Neural cell (in vitro differentiated cells): ENCODE measurements around the gene LPCAT4.

Source experiments
- CTCF ChIP-seq: fragments of 450-650 bp; IDR thresholded peaks from 2 replicates; pipeline ENCODE4 v1.5.1; 2014; ENCODE audit warnings: antibody characterized with exemption, mild to moderate bottlenecking, moderate library complexity; ENCODE audit not compliant: poor library complexity, severe bottlenecking
- EP300 ChIP-seq: fragments of 450-650 bp; conservative IDR thresholded peaks from 2 replicates; pipeline ENCODE4 v1.6.1; 2014; ENCODE audit warnings: antibody characterized with exemption, mild to moderate bottlenecking, moderate library complexity; ENCODE audit not compliant: poor library complexity, severe bottlenecking
- EZH2 ChIP-seq: fragments of 200-600, 300-800 bp; shearing (Covaris generic), sonication (generic); IDR thresholded peaks from 2 replicates; pipeline ENCODE4 v1.6.1; 2014; ENCODE audit warnings: antibody characterized with exemption, low read length, borderline replicate concordance, mild to moderate bottlenecking; ENCODE audit not compliant: insufficient read depth, poor library complexity, severe bottlenecking
- POLR2AphosphoS5 ChIP-seq: IDR thresholded peaks from 2 replicates; pipeline ENCODE4 v1.6.1; 2012
- RAD21 ChIP-seq: fragments of 450-650 bp; conservative IDR thresholded peaks from 2 replicates; pipeline ENCODE4 v1.6.1; 2014; ENCODE audit warnings: antibody characterized with exemption, mild to moderate bottlenecking, moderate library complexity
- REST ChIP-seq: IDR thresholded peaks from 2 replicates; pipeline ENCODE4 v1.6.1; 2012; ENCODE audit warnings: borderline replicate concordance
- TAF1 ChIP-seq: IDR thresholded peaks from 2 replicates; pipeline ENCODE4 v1.6.1; 2012; ENCODE audit warnings: low read depth

GRCh38 chr15:34325368-34325767 is 41.6 kb downstream of the LPCAT4 start:
- TF ChIP-seq CTCF = no peak
- TF ChIP-seq RAD21 = no peak
- no peak for TF ChIP-seq EZH2
- no peak for TF ChIP-seq TAF1
- TF ChIP-seq REST = no peak
- no peak for TF ChIP-seq EP300
- TF ChIP-seq POLR2AphosphoS5 = no peak
